HG02678 (cell line): ENCODE measurements around the gene ARL5B.

Source experiments
- ATAC-seq: cut with Tn5 transposase; IDR thresholded peaks from one replicate; pipeline ENCODE4 v1.9.1; 2021; ENCODE audit warnings: mild to moderate bottlenecking, moderate library complexity; ENCODE audit not compliant: unreplicated experiment

The ARL5B gene

DNA sequence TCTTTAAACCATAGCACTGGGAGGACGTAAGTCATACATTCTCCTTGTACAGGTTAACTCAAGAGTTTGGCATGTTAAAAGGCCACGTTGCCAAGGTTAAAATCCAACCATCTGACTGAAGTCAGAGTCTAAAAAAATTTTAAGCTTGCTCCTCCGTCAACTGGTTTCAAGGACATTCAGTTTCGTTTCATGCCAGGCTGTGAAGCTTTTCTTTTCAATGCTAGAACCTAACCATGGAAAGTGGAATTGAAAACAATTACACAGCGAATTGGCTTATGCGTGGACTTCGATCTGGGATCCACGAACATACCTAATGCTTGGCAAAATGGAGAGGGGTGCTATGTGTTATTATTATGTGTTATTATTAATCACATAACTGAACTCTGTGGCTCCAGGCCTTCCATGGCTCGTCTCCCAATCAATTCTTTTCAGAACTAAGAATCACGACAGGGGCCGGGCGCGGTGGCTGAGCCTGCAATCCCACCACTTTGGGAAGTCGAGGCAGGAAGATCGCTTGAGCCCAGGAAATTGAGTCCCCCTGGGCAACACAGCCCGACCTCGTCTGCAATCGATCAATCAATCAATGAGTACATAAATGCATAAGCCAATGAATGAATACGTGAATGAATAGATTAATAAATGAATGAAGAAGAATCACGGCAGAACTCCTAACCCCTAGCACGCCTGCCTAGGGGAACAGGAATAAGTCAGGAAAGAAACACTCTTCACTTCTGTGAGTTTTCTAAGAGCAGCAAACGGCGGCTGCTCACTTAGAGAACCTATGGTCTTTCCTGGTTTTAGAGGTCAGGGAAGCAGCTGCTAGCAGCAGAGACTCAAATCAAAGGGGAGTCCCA lies 733 bp upstream of the ARL5B start:
- ATAC-seq, result peak; percentile 1

DNA sequence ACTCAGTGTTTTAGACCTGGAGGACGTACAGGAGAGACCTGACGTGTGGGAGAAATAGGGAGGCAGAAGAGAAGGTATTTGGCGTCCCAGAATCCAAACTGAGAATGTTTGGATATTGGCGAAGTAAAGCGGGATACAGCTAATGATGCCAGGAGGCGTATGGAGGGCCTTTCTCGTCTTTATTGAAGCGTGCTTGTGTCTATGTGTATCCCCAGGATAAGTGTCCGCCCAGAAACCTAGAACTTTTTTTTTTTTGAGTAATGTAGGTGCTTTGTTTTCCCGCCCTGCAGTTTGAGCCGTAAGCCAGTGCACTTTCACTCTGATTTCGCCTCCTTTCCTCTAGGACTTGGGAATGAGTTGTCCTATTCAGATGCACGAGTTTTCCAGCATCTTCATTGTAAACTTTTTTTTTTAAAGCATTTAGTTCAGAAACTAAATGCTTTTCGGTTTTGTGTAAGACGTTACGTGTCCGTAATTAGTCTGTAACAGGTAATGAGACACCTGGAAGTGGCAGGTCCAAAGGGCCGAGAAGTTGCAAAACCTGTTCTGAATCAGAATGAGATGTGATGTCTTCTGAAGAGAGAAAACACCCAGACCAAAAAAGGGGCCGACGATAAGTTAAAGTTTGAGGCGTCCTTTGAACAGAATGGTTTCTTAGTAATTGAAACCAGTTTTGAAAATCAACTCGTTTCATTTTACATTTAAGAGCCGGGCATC lies 746 bp downstream of the ARL5B start:
- peak; percentile 13 for ATAC-seq

DNA sequence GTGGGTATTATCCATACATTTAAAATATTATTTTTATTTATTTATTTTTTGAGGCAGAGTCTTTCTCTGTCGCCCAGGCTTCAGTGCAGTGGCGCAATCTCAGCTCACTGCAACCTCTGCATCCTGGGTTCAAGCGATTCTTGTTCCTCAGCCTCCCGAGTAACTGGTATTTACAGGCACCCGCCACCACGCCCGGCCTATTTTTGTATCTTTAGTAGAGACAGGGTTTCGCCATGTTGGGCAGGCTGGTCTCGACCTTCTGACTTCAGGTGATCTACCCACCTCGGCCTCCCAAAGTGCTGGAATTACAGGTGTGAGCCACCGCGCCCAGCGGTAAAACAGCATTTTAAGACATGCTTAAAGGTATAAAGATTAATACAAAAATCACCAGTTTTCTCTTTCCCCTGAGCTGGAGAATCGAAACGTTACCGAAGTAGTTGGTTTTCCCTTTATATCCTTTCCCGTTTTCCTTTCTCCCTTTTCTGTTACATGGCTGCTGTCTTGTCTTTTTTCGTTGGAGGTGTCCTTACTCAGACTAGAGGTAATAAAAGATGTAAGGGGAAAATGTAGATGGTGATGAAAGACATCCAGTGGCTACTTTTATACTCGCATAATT lies 1.7 kb downstream of the ARL5B start:
- ATAC-seq, result no peak

DNA sequence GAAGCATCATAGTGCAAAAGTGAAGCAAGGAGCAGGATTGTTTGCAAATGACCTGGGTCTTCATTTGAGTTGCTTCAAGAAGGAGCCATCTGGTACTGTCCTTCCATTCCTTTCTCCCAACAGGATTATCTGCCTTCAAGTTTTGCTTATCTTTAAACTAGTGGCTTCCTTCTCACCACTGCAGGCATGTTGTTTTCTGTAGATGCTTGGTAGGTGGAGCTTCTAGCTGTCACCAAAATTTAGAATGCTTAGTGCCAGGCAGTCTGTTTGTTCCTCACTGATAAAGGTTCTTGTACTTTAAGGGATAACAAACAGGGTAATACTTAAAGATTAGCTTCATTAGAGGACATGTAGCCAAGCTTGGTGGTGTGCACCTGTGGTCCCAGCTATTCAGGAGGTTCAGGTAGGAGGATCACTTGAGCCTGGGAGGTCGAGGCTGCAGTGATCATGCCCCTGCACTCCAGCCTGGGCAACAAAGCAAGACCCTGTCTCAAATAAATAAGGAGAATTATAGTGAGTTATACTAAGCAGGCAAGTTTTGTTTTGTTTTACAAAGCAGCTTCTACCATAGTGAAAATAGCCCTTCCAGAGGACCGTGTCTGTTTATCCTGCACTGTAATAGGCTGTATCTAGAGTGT lies 5.7 kb downstream of the ARL5B start:
- no peak for ATAC-seq

DNA sequence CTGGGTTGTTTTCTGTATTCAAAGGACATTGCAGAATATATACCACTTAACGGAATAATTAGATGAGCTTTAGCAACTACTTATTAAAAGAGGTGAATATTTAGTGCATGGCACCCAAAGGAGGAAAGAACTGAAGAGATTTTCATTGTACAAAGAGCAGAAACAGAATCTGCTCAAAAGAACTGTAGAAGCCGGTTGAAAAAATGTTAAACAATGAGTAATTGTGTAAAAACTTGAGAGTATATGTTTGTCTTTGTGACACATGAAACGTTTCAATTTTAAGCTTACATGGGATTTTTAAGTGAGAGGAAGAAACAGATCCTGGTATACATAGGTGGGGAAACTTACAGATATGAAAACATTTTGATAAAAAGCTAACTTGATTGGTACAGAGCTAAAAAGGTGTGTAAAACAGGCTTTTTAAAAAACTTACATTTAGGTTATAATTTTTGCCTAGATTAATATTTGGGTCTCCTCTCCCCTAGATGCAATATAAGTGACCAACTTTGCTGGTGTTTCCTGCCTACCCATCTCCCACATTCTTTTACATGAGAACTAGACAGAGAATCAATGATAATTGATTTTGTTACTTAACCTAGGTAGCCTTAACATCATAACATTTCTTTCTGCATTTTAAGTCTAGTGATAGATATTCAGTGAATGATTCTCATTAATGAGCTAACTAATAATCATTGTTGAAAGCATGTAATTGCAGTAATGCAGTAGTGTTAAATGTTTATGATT lies 6.8 kb downstream of the ARL5B start:
- no peak for ATAC-seq

DNA sequence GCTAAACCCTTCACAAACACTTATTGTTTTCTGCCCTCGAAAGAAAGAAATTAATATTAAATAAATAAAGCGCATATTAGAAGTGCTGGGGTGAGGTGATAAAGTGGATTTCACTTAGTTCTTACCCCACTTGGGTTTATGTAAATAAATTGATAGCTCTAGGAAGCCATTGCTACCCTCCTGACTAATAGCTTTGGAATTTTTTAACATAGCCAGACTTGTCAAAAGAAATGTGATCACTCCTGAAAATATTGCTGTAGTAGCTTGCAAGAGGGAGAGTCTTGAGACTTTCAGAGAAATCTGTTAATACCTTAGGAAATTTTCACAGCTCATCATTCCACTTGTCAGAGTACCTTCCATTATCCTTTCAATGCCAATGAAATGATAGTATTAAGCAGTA lies 7.6 kb downstream of the ARL5B start:
- no peak for ATAC-seq

DNA sequence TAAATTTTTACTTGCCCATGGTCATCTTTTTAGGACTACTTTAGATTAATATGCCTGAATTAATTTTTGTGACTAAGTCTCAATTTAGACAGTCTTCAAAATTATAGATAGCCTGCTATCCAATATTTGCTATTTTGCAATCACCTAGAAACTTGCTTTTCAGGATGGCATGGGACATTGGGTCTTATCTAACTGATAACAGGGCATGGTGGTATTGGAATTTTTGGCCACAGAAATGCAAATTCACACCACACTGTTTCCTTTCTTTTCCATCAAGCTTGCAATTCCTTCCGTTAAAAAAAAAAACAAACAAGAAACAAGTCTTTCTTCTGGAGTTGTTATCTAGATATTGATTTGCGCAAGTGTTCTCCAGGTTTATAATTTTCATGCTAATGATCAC lies 8.8 kb downstream of the ARL5B start:
- no peak for ATAC-seq

DNA sequence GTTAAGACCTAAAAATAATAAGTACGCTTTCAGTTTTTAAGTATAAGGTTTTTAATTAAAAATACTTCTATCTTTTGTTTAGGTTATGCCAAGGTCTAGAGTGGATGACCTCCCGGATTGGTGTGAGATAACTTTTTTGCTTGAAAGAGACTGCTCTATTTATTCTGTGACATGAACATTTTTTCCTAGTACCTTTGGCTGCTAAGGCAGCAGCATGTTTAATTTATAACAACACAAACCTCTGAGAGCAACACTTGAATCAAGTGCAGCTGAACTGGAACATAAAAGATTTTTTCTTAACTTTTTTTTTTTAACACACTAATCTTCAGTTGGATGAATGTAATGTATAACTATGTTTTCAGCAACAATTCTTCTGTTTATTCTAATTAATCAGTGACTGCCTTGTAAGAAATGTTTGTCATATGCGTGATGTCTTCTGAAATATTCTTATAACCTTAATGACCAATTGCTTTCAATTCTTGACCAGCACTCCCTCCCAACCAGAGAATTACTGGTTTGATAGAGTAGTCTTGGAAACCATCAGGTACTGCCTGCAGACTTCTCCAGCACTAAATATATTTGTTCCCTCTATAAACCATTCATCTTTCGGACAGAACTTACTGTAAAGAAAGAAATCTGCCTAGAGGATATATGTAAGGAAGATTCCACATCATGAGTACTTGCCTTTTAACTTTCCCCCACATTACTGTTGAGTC lies 16.0 kb downstream of the ARL5B start:
- no peak for ATAC-seq

DNA sequence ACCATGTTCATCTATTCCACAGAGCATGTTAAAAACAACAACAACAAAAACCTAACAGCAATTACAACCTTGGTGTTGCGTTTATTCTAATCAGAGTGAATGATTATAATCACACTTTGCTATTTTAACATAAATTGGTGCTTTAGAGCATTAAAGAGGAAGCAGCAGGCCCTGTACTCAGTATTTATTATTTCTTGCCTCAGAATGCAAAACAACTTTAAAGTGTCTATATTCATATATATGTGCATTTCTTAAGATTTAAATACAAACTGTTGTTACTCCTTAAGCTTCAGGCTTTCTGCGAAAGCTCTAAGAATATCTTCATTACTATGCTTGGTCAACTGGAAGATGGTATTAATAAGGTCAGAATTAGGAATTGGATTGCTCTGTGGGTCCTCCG lies 21.5 kb downstream of the ARL5B start:
- no peak for ATAC-seq

DNA sequence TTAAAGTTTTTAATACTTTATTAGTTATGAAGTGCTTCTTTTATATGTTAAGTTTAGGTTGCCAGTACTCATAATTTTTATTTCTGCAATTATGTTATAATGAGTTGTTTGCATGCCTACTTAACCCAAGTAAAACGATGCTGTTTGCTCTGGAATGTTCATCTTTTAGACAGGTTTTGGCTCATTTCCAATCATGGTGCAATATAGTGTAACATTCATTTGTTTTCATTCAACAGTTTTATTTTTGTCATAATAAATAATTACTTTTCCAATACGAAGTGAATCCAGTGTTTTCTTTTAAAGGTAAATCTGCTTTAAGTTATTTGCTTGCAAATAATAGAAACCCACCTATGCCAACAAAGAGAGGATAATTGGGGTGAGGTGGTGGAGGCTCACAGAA lies 22.1 kb downstream of the ARL5B start:
- ATAC-seq, result no peak

DNA sequence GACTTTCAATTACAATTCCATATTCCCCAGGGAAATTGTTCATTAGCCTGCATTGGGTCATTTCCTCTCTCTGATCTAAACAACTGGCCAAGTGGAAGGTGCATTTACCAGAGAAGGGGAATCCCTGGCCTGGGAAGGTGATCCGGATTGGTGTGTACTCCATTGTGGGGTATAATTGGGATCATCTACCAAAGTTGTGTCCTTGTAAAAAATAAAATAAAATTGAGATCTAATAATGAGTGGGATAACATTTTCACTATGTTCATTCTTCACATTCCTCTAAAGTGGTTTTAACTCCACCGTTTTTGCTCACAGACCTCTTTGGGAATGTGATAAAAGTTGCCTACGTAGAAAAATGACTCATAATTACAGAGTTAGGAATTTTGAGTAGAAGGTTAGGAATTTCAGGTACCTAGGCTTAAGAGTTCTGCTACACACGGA lies 22.8 kb downstream of the ARL5B start:
- ATAC-seq, result no peak

DNA sequence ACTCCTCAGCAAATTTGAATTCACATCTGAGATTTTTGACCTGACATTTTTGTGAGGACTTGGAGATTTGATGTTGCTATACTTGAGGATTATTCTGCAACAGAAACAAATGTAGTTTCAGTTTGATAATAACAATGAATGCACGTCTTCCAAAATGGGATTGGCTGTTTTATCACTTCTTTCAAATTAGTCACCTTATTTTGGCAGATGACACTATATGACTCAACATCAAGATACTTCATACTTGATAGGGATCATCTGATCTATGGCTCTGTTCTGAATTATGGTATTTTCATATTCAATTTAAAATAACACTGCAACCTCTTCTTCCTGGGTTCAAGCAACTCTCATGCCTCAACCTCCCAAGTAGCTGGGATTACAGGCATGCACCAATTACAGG lies 24.2 kb downstream of the ARL5B start:
- ATAC-seq, result no peak

DNA sequence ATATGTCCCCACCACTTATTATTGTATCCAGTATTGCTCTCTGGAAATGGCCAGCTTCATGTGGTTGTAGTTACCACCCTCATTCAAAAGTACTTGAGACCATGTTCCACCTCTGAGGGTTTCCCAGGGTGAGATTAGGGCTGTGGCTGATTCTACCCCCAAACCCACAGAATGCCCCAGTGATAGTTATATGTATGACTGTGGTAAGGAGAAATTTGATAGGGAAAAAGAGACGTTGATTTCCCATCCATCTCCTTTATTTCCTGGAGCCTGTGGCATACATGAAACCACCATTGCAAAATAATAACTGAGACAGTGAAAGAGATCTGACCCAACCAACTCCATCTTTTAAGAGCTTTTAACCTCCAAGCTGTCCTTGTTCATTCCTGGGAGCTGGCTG lies 25.2 kb downstream of the ARL5B start:
- no peak for ATAC-seq

DNA sequence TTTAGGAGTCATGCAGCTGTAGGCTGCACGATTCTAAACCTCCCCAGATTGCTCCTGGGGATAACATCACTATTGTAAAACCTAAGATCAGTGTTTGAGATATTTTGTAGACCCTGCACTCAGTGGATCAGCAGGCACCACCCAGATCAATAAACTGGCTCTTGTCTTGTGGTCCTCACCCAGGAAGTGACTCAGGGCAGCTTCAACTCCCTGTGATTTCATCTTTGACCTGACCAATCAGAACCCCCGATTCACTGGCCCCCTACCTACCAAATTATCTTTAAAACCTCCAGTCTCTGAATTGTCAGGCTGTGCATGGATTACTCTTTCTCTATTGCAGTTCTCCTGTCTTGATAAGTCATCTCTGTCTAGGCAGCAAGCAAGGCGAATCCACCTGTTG lies 25.7 kb downstream of the ARL5B start:
- ATAC-seq, result no peak

DNA sequence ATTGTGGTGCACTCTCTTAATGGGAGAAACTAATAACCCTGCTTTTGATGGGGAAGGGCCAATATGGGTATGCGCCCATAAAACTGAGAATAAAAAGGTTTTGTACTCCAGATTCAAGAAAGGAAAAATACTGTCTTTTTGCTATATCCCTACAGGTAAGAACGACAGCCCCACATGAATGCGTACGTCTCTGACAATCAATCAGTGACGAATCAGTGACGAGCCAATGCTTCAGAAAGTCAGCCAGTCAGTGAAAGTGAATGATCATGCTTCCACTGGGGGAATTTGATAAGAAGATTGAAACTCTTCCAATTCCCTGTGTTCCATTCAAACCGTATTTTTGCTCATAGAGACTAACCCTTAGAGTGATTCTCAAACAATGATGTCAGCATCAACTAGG lies 26.3 kb downstream of the ARL5B start:
- ATAC-seq, result no peak

DNA sequence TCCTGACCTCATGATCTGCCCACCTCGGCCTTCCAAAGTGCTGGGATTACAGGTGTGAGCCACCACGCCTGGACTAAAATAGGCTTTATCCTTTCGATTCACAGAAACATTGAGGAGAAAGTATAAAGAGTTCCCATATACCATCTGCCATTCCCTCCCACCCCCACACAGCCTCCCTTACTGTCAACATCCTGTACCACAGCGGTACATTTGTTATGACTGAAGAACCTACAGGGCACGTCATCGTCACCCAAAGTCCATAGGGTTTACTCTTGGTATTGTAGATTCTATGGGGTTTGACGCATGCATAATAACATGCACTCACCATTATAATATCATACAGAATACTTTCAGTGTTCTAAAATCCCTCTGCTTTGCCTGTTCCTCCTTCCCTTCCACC lies 28.0 kb downstream of the ARL5B start:
- no peak for ATAC-seq

DNA sequence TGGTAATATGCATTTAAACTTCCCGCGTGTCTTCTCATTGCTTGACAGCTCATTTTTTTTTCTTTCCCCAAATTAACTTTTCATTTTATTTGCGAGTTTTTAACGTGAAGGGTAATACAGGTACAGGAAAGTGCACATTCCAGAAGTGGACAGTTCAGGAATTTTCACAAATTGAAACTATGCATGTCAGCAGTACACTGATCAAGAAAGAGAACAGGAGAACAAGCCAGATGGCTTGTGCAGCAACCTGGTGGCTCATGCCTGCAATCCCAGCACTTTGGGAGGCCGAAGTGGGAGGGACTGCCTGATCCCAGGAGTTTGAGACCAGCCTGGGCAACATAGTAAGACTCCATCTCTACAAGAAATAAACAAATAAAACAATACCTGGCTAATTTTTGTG lies 28.5 kb downstream of the ARL5B start:
- ATAC-seq, result no peak

DNA sequence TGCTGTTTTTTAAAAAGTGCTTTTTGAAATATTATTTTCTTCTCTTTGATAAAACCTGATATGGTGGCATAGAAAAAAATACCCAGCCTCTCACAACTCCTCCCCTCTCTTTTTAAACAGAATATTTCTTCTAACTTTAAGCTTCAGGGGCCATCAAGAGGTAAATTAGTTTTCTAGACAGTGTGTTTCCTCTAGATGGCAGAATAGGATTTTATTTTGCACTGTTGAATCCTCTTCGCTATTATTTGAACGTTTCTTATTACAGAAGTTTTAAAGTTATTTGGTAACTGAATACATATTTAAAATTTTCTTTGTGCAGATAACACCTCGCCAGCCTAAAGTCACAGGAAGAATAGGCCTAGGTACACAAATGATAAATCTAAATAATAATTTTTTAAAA lies 30.3 kb downstream of the ARL5B start:
- ATAC-seq, result no peak

DNA sequence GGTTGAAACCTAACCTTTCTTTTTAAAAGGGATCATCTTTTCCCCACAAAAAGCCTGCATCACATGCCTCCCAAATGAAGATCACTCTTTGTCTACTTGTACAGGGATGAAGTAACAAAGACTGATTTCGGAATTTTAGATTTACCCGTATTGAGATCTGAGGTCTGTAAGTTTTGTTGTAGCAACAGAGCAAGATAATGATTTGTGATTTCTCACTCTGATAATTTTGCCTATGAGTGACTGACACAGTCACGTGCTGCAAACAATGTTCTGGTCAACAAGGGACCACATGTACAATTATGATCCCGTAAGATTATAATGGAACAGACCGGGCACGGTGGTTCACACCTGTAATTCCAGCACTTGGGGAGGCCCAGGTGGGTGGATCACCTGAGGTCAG lies 31.3 kb downstream of the ARL5B start:
- ATAC-seq, result no peak
